BE2C (cell line): ENCODE data around the gene DNAH7. TPM values are rescaled to one million over a fixed set of nuclear protein-coding genes. Genes with fewer than 3 reads are reported as not detected.

Experiments used
- DNase-seq: peaks from one replicate; pipeline ENCODE4 v3.0.0-alpha.2; 2020
- H3K27me3 ChIP-seq: fragments of 250-450 bp; sonication (Bioruptor Pico); 2 replicates; pipeline ENCODE4 v1.5.1; 2020; ENCODE audit warnings: mild to moderate bottlenecking
- H3K36me3 ChIP-seq: fragments of 250-450 bp; sonication (Bioruptor Pico); 2 replicates; pipeline ENCODE4 v1.5.1; 2020; ENCODE audit warnings: mild to moderate bottlenecking
- H3K4me1 ChIP-seq: fragments of 250-450 bp; sonication (Bioruptor Pico); 2 replicates; pipeline ENCODE4 v1.5.1; 2020
- H3K4me3 ChIP-seq: 2 replicates; pipeline ENCODE4 v1.5.1; 2011; ENCODE audit warnings: low read depth, low read length
- H3K9me3 ChIP-seq: fragments of 250-450 bp; sonication (Bioruptor Pico); 2 replicates; pipeline ENCODE4 v1.5.1; 2020
- polyA plus RNA-seq: library from polyadenylated mRNA; unstranded; fragments of >200 nt; gene quantifications from one replicate; pipeline ENCODE4 v1.2.1, GENCODE V29; 2012; ENCODE audit warnings: low read depth, missing spikeins; ENCODE audit not compliant: insufficient read length, insufficient read depth
- TF ChIP-seq, protein P1 (sequence below): IDR thresholded peaks from 2 replicates; pipeline ENCODE4 v1.5.1; 2012; ENCODE audit warnings: mild to moderate bottlenecking, low read depth, low read length

DNAH7 gene
- 1.4 TPM for polyA plus RNA-seq

DNA sequence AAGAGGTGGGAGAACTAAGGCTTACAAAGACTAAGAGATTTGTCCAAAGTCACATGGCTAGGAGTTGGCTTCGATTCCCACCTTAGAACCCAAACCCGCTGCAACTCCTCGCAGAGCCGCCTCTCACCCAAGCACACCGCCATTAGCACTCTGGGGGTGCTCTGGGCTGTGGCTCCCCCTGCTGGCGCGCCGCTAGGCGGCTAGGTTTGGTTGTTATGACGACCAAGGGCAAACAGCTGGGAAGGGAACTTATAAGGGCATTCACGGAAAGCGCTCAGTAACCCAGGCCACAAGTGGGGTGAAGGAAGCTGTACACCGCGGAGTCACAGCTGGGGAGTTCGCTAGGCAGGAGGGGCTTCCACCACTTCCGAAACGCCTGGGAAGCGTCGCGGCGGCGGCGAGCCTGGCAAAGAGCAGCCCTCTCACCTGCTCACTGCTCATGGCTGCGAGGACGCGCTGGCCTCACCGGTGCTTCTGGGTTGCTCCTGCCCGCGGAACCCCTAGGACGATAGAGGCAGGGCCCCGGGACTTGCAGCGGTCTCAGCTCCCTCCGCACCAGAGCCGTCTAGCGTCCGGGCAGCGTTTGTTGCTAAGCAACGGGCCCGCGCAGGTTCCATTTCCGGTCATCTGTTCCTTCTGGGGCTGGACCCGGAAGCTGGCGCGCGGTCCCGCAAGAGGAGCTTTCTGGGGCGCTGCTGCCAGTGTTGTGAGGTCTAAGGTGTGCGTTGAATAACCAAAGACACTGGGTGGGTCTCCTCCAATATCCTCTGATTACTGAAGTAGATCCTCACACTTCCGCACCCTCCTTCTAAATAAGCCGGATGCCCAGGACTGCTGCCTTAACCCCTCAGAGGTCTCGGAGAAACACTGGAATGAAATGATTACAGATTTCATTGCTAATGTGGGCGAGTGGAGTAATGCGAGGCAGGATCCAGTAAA, at the start of gene DNAH7:
Gene DNAH7 (minus strand): TSS at position 567 of the 939 bp plus-strand sequence. CDS start 126 bp downstream, at position 441.
- no peaks in the 10 kb centered on the region for H3K27me3 ChIP-seq
- no peaks in the 10 kb centered on the region for H3K4me1 ChIP-seq
- DNase-seq = peak; percentile 87
- TF ChIP-seq, protein P1, sequence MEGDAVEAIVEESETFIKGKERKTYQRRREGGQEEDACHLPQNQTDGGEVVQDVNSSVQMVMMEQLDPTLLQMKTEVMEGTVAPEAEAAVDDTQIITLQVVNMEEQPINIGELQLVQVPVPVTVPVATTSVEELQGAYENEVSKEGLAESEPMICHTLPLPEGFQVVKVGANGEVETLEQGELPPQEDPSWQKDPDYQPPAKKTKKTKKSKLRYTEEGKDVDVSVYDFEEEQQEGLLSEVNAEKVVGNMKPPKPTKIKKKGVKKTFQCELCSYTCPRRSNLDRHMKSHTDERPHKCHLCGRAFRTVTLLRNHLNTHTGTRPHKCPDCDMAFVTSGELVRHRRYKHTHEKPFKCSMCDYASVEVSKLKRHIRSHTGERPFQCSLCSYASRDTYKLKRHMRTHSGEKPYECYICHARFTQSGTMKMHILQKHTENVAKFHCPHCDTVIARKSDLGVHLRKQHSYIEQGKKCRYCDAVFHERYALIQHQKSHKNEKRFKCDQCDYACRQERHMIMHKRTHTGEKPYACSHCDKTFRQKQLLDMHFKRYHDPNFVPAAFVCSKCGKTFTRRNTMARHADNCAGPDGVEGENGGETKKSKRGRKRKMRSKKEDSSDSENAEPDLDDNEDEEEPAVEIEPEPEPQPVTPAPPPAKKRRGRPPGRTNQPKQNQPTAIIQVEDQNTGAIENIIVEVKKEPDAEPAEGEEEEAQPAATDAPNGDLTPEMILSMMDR = peak; percentile 98
- no peaks in the 10 kb centered on the region for H3K36me3 ChIP-seq
- H3K4me3 ChIP-seq = peak within 1 kb of the TSS; percentile 94
- no peaks in the 10 kb centered on the region for H3K9me3 ChIP-seq

DNA sequence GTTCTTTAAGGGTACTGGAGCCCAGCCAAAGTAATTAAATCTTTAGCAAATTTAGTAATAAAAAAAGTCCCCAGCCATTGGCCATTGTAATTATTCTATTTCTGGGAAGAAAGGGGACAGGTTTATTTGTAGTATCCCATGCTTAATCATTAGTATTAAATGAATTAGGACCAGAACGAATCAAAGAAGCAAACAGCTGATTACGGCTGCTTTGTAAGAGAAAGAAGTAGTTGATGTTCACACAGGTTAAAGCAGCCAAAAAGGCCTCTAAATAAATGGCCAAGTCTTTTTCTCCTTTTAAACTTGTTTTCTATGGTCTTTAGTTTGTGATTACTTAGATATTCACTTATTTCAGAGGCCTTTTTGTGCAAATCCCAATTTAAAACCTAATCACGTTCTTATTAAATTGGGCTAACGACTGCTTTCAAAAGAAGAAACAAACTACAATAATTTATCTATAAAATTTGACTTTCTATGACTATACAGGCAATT, 48.6 kb upstream of the DNAH7 start:
- no peak overlapping the region for H3K4me3 ChIP-seq
- no peak for DNase-seq
- no peaks in the 10 kb centered on the region for H3K27me3 ChIP-seq
- TF ChIP-seq, protein P1 = no peak
- no peaks in the 10 kb centered on the region for H3K9me3 ChIP-seq
- no peaks in the 10 kb centered on the region for H3K36me3 ChIP-seq
- H3K4me1 ChIP-seq = no peaks in the 10 kb centered on the region

DNA sequence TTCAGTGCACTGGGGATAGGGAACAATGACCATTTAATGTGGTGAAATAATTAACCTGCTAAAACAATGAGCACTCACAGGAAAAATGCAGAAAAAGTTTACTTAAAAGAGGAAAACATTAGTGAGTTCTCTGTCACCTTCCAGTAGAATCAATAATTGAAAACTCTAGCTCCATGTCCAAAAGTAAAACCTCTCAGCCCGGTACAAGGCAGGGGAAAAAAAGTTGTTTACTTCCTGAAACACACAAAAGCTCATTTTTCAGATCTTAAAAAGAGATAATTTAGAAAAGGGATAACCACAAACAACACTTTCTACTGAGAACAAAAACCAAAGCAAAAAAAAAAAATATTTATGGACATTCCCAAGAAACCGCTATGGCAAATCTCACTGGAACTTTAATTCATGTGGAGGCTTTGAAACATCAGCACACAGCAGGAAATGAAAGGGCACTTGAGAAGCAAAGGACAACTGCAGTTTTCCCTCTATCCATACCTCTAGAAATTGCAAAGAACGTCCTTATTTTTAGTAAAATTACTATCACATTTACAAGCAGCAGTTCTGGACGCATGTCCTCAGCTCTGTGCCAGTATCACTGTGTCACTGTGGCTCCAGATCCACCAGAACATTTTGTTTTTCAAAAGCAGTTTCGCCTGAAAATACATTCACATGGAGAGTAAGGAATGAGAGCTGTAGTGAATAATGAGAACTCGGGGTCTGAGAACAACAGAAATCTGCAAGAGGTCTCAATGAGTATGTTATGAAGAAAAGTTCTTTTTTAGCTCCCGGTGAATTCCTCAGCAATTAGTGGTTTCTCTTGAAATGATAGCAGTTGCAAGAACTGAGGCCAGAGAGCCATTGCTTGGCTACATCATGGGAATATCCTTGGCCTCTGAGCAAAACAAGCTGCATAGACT, 44.7 kb upstream of the DNAH7 start:
- H3K4me3 ChIP-seq = no peak overlapping the region
- no peaks in the 10 kb centered on the region for H3K4me1 ChIP-seq
- TF ChIP-seq, protein P1 = no peak
- DNase-seq = no peak
- no peaks in the 10 kb centered on the region for H3K27me3 ChIP-seq
- no peaks in the 10 kb centered on the region for H3K9me3 ChIP-seq
- no peaks in the 10 kb centered on the region for H3K36me3 ChIP-seq

DNA sequence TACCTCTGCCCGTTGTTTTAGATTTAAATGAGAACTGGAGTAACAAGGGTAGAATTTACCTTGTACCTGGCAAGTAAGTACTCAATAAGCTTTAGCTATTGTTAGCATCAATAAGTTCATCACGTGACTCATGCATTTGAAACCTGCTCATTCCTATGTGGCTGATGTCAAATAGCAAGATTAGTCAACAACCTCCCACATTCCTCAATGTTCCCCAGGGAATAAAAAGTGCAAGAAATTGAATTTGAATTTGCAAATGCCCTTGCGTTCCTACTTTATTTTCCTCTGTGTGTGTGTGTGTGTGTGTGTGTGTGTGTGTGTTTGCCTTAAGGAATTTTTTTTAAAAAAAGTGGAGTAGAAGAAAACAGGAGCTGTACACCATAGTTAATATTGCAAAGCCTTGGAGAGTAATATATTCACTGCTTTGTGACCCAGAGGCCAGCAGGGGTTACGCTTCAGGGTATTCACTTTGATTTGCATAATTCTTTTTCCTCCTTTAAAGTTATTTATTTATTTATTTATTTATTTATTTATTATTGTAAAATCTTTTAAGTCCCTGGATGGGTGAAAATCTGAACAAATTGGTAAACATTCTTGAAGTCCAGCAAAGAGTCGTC, 43.9 kb upstream of the DNAH7 start:
- Histone ChIP-seq H3K27me3 (no peaks in the 10 kb centered on the region), H3K36me3 (no peaks in the 10 kb centered on the region), H3K4me3 (no peak overlapping the region), H3K4me1 (no peaks in the 10 kb centered on the region), H3K9me3 (no peaks in the 10 kb centered on the region)
- no peak for DNase-seq
- TF ChIP-seq, protein P1 = no peak

DNA sequence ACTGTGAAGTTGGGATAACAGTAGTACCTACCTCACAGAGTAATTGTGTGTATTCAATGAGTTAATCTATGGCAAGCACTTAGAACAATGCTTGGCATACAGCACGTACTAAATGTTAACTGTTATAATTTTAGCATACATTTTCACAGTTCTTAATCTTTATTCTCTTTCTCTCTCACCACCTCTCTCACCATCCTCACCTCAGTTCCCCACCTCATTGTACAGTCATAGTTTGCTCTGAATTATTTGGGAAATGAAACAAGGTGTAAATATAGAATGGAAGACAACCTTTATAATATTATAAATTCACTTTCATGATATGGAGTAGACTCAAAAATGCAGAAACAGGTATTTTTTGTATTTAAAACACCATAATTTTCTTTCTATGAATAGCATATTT, 40.0 kb upstream of the DNAH7 start:
- TF ChIP-seq, protein P1 = no peak
- Histone ChIP-seq H3K9me3 (no peaks in the 10 kb centered on the region), H3K4me1 (no peaks in the 10 kb centered on the region), H3K27me3 (no peaks in the 10 kb centered on the region), H3K4me3 (no peak overlapping the region), H3K36me3 (no peaks in the 10 kb centered on the region)
- DNase-seq = no peak
